GM18867 (cell line): ENCODE measurements around the gene ABCC1.
A peak's percentile ranks its signal among the peaks of the same experiment; 100 is the strongest.
"Not testable (repeated sequence)": the region's sequence is repeated elsewhere in the genome, so short reads cannot be mapped to it uniquely, and the experiment has no call there.

Experiments
- ATAC-seq: cut with Tn5 transposase; IDR thresholded peaks from one replicate; pipeline ENCODE4 v1.9.1; 2021; ENCODE audit warnings: mild to moderate bottlenecking, moderate library complexity; ENCODE audit not compliant: unreplicated experiment

The ABCC1 gene

GRCh38 chr16:15942931-15943690 lies 6.3 kb upstream of the ABCC1 start:
- no peak for ATAC-seq

GRCh38 chr16:15946257-15947044 lies 3.0 kb upstream of the ABCC1 start:
- ATAC-seq, result no peak

GRCh38 chr16:15947983-15948509 lies 1.4 kb upstream of the ABCC1 start:
- no peak for ATAC-seq

GRCh38 chr16:15948532-15949209 lies 745 bp upstream of the ABCC1 start:
- peak; percentile 40 for ATAC-seq

GRCh38 chr16:15950161-15950854 lies 892 bp downstream of the ABCC1 start:
- no peak for ATAC-seq

GRCh38 chr16:15950869-15951268 lies 1.5 kb downstream of the ABCC1 start:
- no peak for ATAC-seq

GRCh38 chr16:15951852-15952251 lies 2.4 kb downstream of the ABCC1 start:
- no peak for ATAC-seq

GRCh38 chr16:15952265-15952711 lies 2.9 kb downstream of the ABCC1 start:
- no peak for ATAC-seq

GRCh38 chr16:15953477-15953876 lies 4.1 kb downstream of the ABCC1 start:
- no peak for ATAC-seq

- ATAC-seq, result no peak
Measured at GRCh38 chr16:15953929-15954813, 4.8 kb downstream of the ABCC1 start.

GRCh38 chr16:15954814-15955151 lies 5.4 kb downstream of the ABCC1 start:
- no peak for ATAC-seq

GRCh38 chr16:15955425-15955824 lies 6.0 kb downstream of the ABCC1 start:
- no peak for ATAC-seq

GRCh38 chr16:15956106-15956505 lies 6.7 kb downstream of the ABCC1 start:
- ATAC-seq, result not testable (repeated sequence)

- no peak for ATAC-seq
Measured at GRCh38 chr16:15958703-15959348, 9.4 kb downstream of the ABCC1 start.

- no peak for ATAC-seq
Measured at GRCh38 chr16:15960124-15960971, 10.9 kb downstream of the ABCC1 start.

GRCh38 chr16:15961060-15961511 lies 11.7 kb downstream of the ABCC1 start:
- peak; percentile 52 for ATAC-seq

- peak; percentile 27 for ATAC-seq
Measured at GRCh38 chr16:15961571-15962090, 12.2 kb downstream of the ABCC1 start.

- ATAC-seq, result no peak
Measured at GRCh38 chr16:15963307-15963910, 14.0 kb downstream of the ABCC1 start.
